Mesendoderm (in vitro differentiated cells): ENCODE measurements around the gene GTF2F2.

Experiments
- DNase-seq: peaks from one replicate; pipeline ENCODE4 v3.0.0; 2013
- H2AK5ac ChIP-seq: 2 replicates; pipeline ENCODE4 v1.6.1; 2013; ENCODE audit warnings: low read length, inconsistent platforms
- H2BK120ac ChIP-seq: 2 replicates; pipeline ENCODE4 v1.6.1; 2013; ENCODE audit warnings: low read depth, mild to moderate bottlenecking, low read length, moderate library complexity, mixed read lengths
- H2BK15ac ChIP-seq: replicated peaks from 2 replicates; pipeline ENCODE4 v1.6.1; 2013; ENCODE audit warnings: low read depth, mild to moderate bottlenecking, moderate library complexity
- H2BK5ac ChIP-seq: 2 replicates; pipeline ENCODE4 v1.6.1; 2013; ENCODE audit warnings: low read length, inconsistent platforms
- H3K18ac ChIP-seq: 2 replicates; pipeline ENCODE4 v1.6.1; 2013; ENCODE audit warnings: mild to moderate bottlenecking, low read length, mixed read lengths
- H3K23ac ChIP-seq: one replicate; pipeline ENCODE4 v1.6.1; 2013; ENCODE audit warnings: low read length
- H3K27ac ChIP-seq: 2 replicates; pipeline ENCODE4 v1.5.1; 2013; ENCODE audit warnings: low read depth, mild to moderate bottlenecking, inconsistent platforms, low read length, moderate library complexity
- H3K27me3 ChIP-seq: 2 replicates; pipeline ENCODE4 v1.6.1; 2013; ENCODE audit warnings: low read length, control low read depth, mild to moderate bottlenecking, inconsistent platforms; ENCODE audit not compliant: insufficient read depth, poor library complexity
- H3K36me3 ChIP-seq: 2 replicates; pipeline ENCODE4 v1.6.1; 2013; ENCODE audit warnings: low read length, inconsistent platforms; ENCODE audit not compliant: control insufficient read depth, insufficient read depth
- H3K4ac ChIP-seq: one replicate; pipeline ENCODE4 v1.6.1; 2013; ENCODE audit warnings: low read depth, mild to moderate bottlenecking, low read length, moderate library complexity
- H3K4me1 ChIP-seq: 2 replicates; pipeline ENCODE4 v1.6.1; 2013; ENCODE audit warnings: low read depth, low read length, inconsistent platforms; ENCODE audit not compliant: control insufficient read depth
- H3K4me2 ChIP-seq: 2 replicates; pipeline ENCODE4 v1.6.1; 2013; ENCODE audit warnings: low read length
- H3K4me3 ChIP-seq: 2 replicates; pipeline ENCODE4 v1.5.1; 2013; ENCODE audit warnings: mild to moderate bottlenecking, low read length
- H3K56ac ChIP-seq: one replicate; pipeline ENCODE4 v1.6.1; 2013; ENCODE audit warnings: low read length
- H3K79me1 ChIP-seq: 2 replicates; pipeline ENCODE4 v1.6.1; 2013; ENCODE audit warnings: low read length, inconsistent platforms
- H3K79me2 ChIP-seq: 2 replicates; pipeline ENCODE4 v1.6.1; 2013; ENCODE audit warnings: mild to moderate bottlenecking, low read length; ENCODE audit not compliant: control insufficient read depth, insufficient read depth
- H3K9ac ChIP-seq: 2 replicates; pipeline ENCODE4 v1.6.1; 2013; ENCODE audit warnings: low read length, inconsistent platforms
- H4K5ac ChIP-seq: one replicate; pipeline ENCODE4 v1.6.1; 2013; ENCODE audit warnings: low read length
- H4K8ac ChIP-seq: one replicate; pipeline ENCODE4 v1.6.1; 2013; ENCODE audit warnings: low read depth, mild to moderate bottlenecking, control low read depth, low read length, moderate library complexity
- WGBS: extraction: QIAGEN DNeasy Blood & Tissue Kit; methylation state at CpG from one replicate; pipeline ENCODE4 v1.1.7; 2013; ENCODE audit warnings: low lambda C conversion rate, missing lambda C conversion rate; ENCODE audit not compliant: insufficient coverage; ENCODE audit errors: extremely low coverage; 5-methylcytosine and 5-hydroxymethylcytosine counted together

Gene GTF2F2

DNA sequence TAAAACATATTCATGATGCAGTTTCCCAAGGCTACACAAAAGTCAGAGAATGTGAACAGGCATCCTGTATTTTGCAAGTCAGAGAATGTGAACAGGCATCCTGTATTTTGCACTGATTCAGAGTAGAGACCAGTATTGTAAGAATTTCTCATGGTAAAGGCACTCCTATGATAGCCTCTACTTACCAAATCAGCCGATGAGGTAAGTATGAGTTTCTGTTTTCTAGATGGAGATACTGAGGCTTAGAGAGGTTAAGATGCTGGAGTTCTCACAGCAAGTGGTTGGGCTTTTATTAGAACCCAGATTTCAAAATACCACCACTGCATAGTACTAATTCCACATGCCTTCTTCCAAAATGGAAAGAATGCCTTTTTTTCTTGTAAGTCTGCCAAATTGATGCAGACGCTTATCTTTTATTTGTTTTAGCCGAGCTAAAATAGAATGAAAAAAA is 208.4 kb downstream of the GTF2F2 start:
- Histone ChIP-seq H3K23ac (no peak overlapping the region), H3K27ac (no peak overlapping the region), H3K4ac (no peak overlapping the region), H4K8ac (no peak overlapping the region), H2BK120ac (no peak overlapping the region), H2BK5ac (no peak overlapping the region), H3K4me1 (peaks cover 1% of the 10 kb centered on the region), H4K5ac (no peak overlapping the region), H3K36me3 (no peaks in the 10 kb centered on the region), H3K27me3 (no peaks in the 10 kb centered on the region), H3K9ac (no peak overlapping the region), H3K4me2 (no peak overlapping the region), H3K79me1 (no peaks in the 10 kb centered on the region), H3K18ac (no peak overlapping the region), H2AK5ac (no peak overlapping the region), H3K4me3 (no peak overlapping the region), H3K79me2 (no peaks in the 10 kb centered on the region), H2BK15ac (no peak overlapping the region), H3K56ac (no peak overlapping the region)
- no CpG with 5 or more reads among the region's 3 CpGs for WGBS
- no peak for DNase-seq

DNA sequence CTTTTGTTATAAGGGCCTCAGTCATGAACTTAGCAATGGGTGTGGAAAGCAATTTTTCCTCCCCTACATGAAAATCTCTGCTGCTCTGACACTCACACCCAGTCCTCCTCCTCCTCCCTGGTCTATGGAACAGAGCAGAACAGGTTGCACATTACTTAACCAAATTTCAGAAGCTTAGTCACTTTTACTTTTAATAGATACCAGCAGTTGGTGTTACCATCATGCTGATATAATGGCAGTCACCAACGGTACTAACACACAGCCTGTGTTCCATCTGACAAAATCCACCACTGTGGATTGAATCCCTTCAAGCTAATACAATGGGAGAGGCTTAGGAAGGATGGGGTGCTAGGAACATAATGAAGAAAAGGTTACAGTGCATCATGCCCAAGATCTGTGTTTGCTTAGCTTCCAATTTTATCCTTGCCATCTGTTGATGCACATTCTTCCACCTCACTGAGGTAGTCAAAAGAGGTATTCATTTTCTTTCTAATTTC is 210.9 kb downstream of the GTF2F2 start:
- WGBS, result no CpG with 5 or more reads among the region's 1 CpG
- Histone ChIP-seq H3K79me1 (peaks cover 2% of the 10 kb centered on the region), H2BK5ac (no peak overlapping the region), H3K18ac (no peak overlapping the region), H4K8ac (no peak overlapping the region), H2BK120ac (no peak overlapping the region), H3K23ac (no peak overlapping the region), H2AK5ac (no peak overlapping the region), H2BK15ac (no peak overlapping the region), H3K56ac (no peak overlapping the region), H3K4ac (no peak overlapping the region), H3K4me3 (no peak overlapping the region), H4K5ac (no peak overlapping the region), H3K27ac (no peak overlapping the region), H3K9ac (no peak overlapping the region), H3K4me2 (no peak overlapping the region), H3K27me3 (no peaks in the 10 kb centered on the region), H3K36me3 (peaks cover 6% of the 10 kb centered on the region), H3K79me2 (no peaks in the 10 kb centered on the region), H3K4me1 (peaks cover 1% of the 10 kb centered on the region)
- DNase-seq, result no peak

DNA sequence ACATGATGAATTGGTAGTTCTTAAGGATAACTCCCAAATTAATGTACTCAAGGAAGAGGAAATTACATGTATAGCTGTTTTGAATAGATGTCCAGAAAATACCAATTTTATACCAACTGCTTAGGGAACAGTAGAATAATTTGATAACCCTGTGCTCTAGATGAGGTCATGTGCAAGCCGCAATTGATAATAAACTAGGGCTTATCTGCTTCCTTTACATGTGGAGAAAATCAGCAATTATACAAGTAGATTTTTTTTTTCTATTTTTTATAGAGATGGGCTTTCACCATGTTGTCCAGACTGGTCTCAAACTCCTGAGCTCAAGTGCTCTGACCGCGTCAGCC is 211.4 kb downstream of the GTF2F2 start:
- no peak overlapping the region for H3K56ac ChIP-seq
- H4K5ac ChIP-seq, result no peak overlapping the region
- H3K23ac ChIP-seq, result no peak overlapping the region
- peaks cover 5% of the 10 kb centered on the region for H3K79me1 ChIP-seq
- H2BK15ac ChIP-seq, result no peak overlapping the region
- H2AK5ac ChIP-seq, result no peak overlapping the region
- H3K9ac ChIP-seq, result no peak overlapping the region
- H2BK120ac ChIP-seq, result no peak overlapping the region
- no peak overlapping the region for H3K4me3 ChIP-seq
- no peaks in the 10 kb centered on the region for H3K27me3 ChIP-seq
- H3K36me3 ChIP-seq, result peaks cover 10% of the 10 kb centered on the region
- no peak for DNase-seq
- WGBS, result no CpG with 5 or more reads among the region's 3 CpGs
- H3K4ac ChIP-seq, result no peak overlapping the region
- no peak overlapping the region for H3K27ac ChIP-seq
- H3K4me2 ChIP-seq, result no peak overlapping the region
- peaks cover 1% of the 10 kb centered on the region for H3K4me1 ChIP-seq
- H4K8ac ChIP-seq, result no peak overlapping the region
- H3K79me2 ChIP-seq, result peaks cover 2% of the 10 kb centered on the region
- no peak overlapping the region for H3K18ac ChIP-seq
- no peak overlapping the region for H2BK5ac ChIP-seq

DNA sequence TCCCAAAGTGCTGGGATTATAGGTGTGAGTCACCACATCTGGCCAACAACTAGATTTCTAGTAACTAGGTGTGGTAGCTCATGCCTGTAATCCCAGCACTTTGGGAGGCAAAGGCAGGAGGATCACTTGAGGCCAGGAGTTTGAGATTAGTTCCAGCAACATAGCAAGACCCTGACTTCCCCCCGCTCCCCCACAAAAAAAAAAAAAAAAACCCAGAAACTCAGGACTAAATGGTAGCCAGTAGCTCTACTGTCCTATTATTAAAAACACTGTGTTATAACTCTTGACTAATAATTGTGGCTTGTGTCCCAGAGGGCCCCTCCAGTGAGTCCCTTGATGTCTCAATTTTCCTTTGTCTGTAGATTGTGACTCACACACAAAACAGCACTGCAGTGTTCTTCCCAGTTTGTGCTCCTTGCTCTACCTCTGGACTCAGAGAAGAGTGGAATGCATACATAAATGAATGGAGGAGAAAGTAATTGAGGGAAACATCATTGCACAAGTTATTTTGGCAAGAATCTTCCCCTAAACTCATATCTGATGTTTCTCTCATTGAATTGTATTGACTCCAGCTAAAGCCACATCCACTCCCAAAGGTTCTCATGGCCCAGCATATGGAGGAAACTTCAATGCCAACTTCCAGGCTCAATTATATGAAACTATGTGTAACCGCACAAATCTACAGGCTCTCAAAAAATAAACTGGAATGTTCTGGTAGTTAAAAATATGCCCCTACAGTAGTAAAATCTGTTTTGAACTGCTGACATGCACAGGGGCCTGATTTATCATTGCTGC is 211.9 kb downstream of the GTF2F2 start:
- H4K8ac ChIP-seq, result no peak overlapping the region
- no peak overlapping the region for H3K4ac ChIP-seq
- no peak overlapping the region for H3K23ac ChIP-seq
- H3K79me2 ChIP-seq, result peaks cover 5% of the 10 kb centered on the region
- H2AK5ac ChIP-seq, result no peak overlapping the region
- no peak overlapping the region for H3K9ac ChIP-seq
- H3K4me3 ChIP-seq, result no peak overlapping the region
- no peak overlapping the region for H3K27ac ChIP-seq
- peaks cover 1% of the 10 kb centered on the region for H3K4me1 ChIP-seq
- no peak overlapping the region for H3K56ac ChIP-seq
- H3K18ac ChIP-seq, result no peak overlapping the region
- no peaks in the 10 kb centered on the region for H3K27me3 ChIP-seq
- H3K4me2 ChIP-seq, result no peak overlapping the region
- H2BK120ac ChIP-seq, result no peak overlapping the region
- no peak for DNase-seq
- no peak overlapping the region for H4K5ac ChIP-seq
- peaks cover 12% of the 10 kb centered on the region for H3K36me3 ChIP-seq
- peaks cover 8% of the 10 kb centered on the region for H3K79me1 ChIP-seq
- no peak overlapping the region for H2BK5ac ChIP-seq
- H2BK15ac ChIP-seq, result no peak overlapping the region
- WGBS, result no CpG with 5 or more reads among the region's 2 CpGs

DNA sequence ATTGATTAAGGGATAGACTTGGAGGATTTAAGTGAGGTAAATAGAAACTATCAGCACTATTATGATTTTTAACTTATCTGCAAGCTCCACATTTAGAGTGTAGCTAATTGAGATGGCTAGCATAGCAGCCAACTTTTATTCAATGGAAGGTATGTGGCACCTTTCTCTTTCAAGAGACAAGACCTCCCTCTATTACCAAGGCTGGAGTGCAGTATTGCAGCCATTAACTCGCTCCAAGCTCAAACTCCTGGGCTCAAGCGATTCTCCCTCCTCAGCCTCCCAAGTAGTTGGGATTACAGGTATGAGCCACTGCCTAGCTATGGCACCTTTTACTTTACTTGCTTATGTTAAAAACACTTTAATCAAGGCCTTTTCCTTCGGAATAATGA is 212.5 kb downstream of the GTF2F2 start:
- no peak overlapping the region for H2BK15ac ChIP-seq
- no peak for DNase-seq
- no peak overlapping the region for H3K18ac ChIP-seq
- H2BK120ac ChIP-seq, result no peak overlapping the region
- H3K36me3 ChIP-seq, result peaks cover 16% of the 10 kb centered on the region
- no peaks in the 10 kb centered on the region for H3K27me3 ChIP-seq
- no peak overlapping the region for H4K5ac ChIP-seq
- no peak overlapping the region for H3K56ac ChIP-seq
- WGBS, result no CpG with 5 or more reads among the region's 3 CpGs
- H3K4me2 ChIP-seq, result no peak overlapping the region
- no peak overlapping the region for H3K27ac ChIP-seq
- no peak overlapping the region for H3K23ac ChIP-seq
- peaks cover 10% of the 10 kb centered on the region for H3K79me2 ChIP-seq
- H3K4me1 ChIP-seq, result peaks cover 1% of the 10 kb centered on the region
- no peak overlapping the region for H2AK5ac ChIP-seq
- H3K4ac ChIP-seq, result no peak overlapping the region
- no peak overlapping the region for H2BK5ac ChIP-seq
- H3K4me3 ChIP-seq, result no peak overlapping the region
- H3K79me1 ChIP-seq, result peaks cover 10% of the 10 kb centered on the region
- no peak overlapping the region for H3K9ac ChIP-seq
- H4K8ac ChIP-seq, result no peak overlapping the region
